Heart right ventricle (tissue), 16 donors: ENCODE measurements around the gene CEBPE. TPM values are rescaled to one million over a fixed set of nuclear protein-coding genes. Genes with fewer than 3 reads are reported as not detected.

Experiments
- ATAC-seq, 8 donors: fragments of 200-7000 bp; cut with Tn5 transposase; one replicate each; pipeline ENCODE4 v1.9.1; 2020; ENCODE audit warnings: mild to moderate bottlenecking in 8 of 8, moderate library complexity in 8 of 8, moderate number of reproducible peaks in 1 of 8
- DNase-seq, 2 donors: peaks; one replicate each; pipeline ENCODE4 v3.0.0-alpha.2; 2020
- H3K27ac ChIP-seq, 10 donors: fragments of 200-600 bp; sonication (generic) in 2 of 10; one replicate each; pipeline versions ENCODE4 v1.5.0 to v1.8.0; 2020 to 2022; ENCODE audit warnings: mild to moderate bottlenecking in 3 of 10
- H3K27me3 ChIP-seq, 7 donors: fragments of 200-600 bp; one replicate each; pipeline ENCODE4 v1.8.0; 2021 to 2022; ENCODE audit warnings: mild to moderate bottlenecking in 2 of 7
- H3K36me3 ChIP-seq, 9 donors: fragments of 200-600 bp; sonication (generic) in 1 of 9; one replicate each; pipeline versions ENCODE4 v1.5.0 to v1.8.0; 2020 to 2022; ENCODE audit warnings: mild to moderate bottlenecking in 2 of 9
- H3K4me1 ChIP-seq, 9 donors: fragments of 200-600 bp; sonication (generic) in 1 of 9; one replicate each; pipeline versions ENCODE4 v1.5.0 to v1.8.0; 2020 to 2022; ENCODE audit warnings: mild to moderate bottlenecking in 4 of 9
- H3K4me3 ChIP-seq, 10 donors: fragments of 200-600 bp; sonication (generic) in 2 of 10; one replicate each; pipeline versions ENCODE4 v1.5.0 to v1.8.0; 2020 to 2022; ENCODE audit warnings: mild to moderate bottlenecking in 7 of 10, moderate library complexity in 2 of 10
- H3K9me3 ChIP-seq, 11 donors: fragments of 200-600 bp in 10 of 11; sonication (generic) in 2 of 11; one replicate each; pipeline versions ENCODE4 v1.5.0 to v1.8.0; 2013 to 2022; ENCODE audit warnings: mild to moderate bottlenecking in 2 of 11, control low read depth in 1 of 11, moderate library complexity in 1 of 11
- CTCF ChIP-seq, 9 donors: fragments of 200-600 bp; sonication (generic) in 2 of 9; IDR thresholded peaks; one replicate each; pipeline versions ENCODE4 v1.5.0 to v1.8.0; 2021 to 2022; ENCODE audit warnings: antibody characterized with exemption in 9 of 9, mild to moderate bottlenecking in 5 of 9, moderate library complexity in 1 of 9
- WGBS, 2 donors: extraction: QIAGEN DNeasy Blood & Tissue Kit; methylation state at CpG; one replicate each; pipeline ENCODE4 v1.1.7; 2013; ENCODE audit warnings: inconsistent platforms in 1 of 2; 5-methylcytosine and 5-hydroxymethylcytosine counted together
- intact Hi-C, 10 donors: fragments of 100-400 bp; cut with DNase I; formaldehyde crosslinking; loops; one replicate each; pipeline versions ENCODE4 v1.11.1 to v1.14.2; 2022
- polyA plus RNA-seq, 2 donors: library from polyadenylated mRNA; stranded (reverse); fragments of 200-250 nt; gene quantifications; one replicate each; pipeline ENCODE4 v1.2.3, GENCODE V29; 2013
- total RNA-seq, 10 donors: library from RNA; stranded (reverse); fragmentation: NEBNext Ultra II Directional in 3 of 10; extraction: Animal tissue kit (Norgen Biotek cat#: 25700) in 3 of 10; gene quantifications; one replicate each; pipeline versions ENCODE4 v1.2.1 to v1.2.4, GENCODE V29; 2021 to 2023
- donor health status: Arrhythmogenic right ventricular cardiomyopathy.
- donor health status: ischemic (EF 13 %, LVEDD 7.1; RV severe dilation, severe dysfunction).
- donor health status: healthy with polysubstance abuse.
- donor health status: DM: no; HTN: yes; CAD: no.
- donor health status: DM: no; HTN: no; CAD: no.
- donor health status: ischemic (EF 25% LVEDD 6.9; RV normal size, moderate dysfunction).
- donor health status: ischemic (EF 25% LVEDD 5.7; RV mildly dilated, moderate dysfunction).
- donor health status: healthy.
- donor health status: DM: yes; HTN: yes; CAD: no.
- donor health status: Ischemic cardiomyopathy.
- donor health status: ischemic (EF 35%, LVEDD 5.7; RV mildly dilated, moderate dysfunction).
- donor health status: nonischemic (EF 11% LVEDD 7.7; RV severe dilation, severe dysfunction).
- donor health status: DM: yes; HTN: yes; CAD: no.
- donor health status: PGD.
- donor health status: ischemic (EF 29% LVEDD 5.4; RV normal size, mild dysfunction).
- donor health status: nonischemic (EF 23%, LVEDD 6.1; RV moderate dilation, normal function).

Gene CEBPE
- total and polyA plus RNA-seq, 12 donors = 0.07 to 0.53 TPM; not detected in 10

GRCh38 chr14:23080474-23080873 is 38.6 kb downstream of the CEBPE start:
- peak overlapping the region in 1 of 10 donors; percentile 82 for H3K27ac ChIP-seq
- DNase-seq = no peak
- intact Hi-C loops = no loop called here
- ATAC-seq = no peak
- peaks cover 0 to 48% (median 14%) of the 10 kb centered on the region in 9 donors for H3K4me1 ChIP-seq
- no peak for TF ChIP-seq CTCF (IDR thresholded peaks at IDR 0.05)
- H3K27me3 ChIP-seq = no peaks in the 10 kb centered on the region
- no peak overlapping the region for H3K4me3 ChIP-seq
- H3K9me3 ChIP-seq = no peaks in the 10 kb centered on the region
- peaks cover 0 to 100% (median 88%) of the 10 kb centered on the region in 9 donors for H3K36me3 ChIP-seq
- 83 to 100% methylated on average over 1 of the region's 1 CpG for WGBS, 2 donors

GRCh38 chr14:23079716-23080115 is 39.3 kb downstream of the CEBPE start:
- Histone ChIP-seq H3K4me3 (no peak overlapping the region), H3K27ac (peak overlapping the region in 1 of 10 donors; percentile 82), H3K4me1 (peaks cover 0 to 42% (median 14%) of the 10 kb centered on the region in 9 donors), H3K27me3 (no peaks in the 10 kb centered on the region), H3K9me3 (no peaks in the 10 kb centered on the region), H3K36me3 (peaks cover 0 to 100% (median 89%) of the 10 kb centered on the region in 9 donors)
- DNase-seq (no peak), ATAC-seq (no peak)
- 82 to 89% methylated on average over 2 of the region's 2 CpGs for WGBS, 2 donors
- TF ChIP-seq CTCF (IDR thresholded peaks at IDR 0.05) = no peak
- intact Hi-C loops = no loop called here

GRCh38 chr14:23078692-23079116 is 40.4 kb downstream of the CEBPE start:
- Histone ChIP-seq H3K27me3 (no peaks in the 10 kb centered on the region), H3K9me3 (no peaks in the 10 kb centered on the region), H3K27ac (peak overlapping the region in 3 of 10 donors; percentile 42 to 82 (median 59)), H3K4me3 (no peak overlapping the region), H3K36me3 (peaks cover 0 to 100% (median 87%) of the 10 kb centered on the region in 9 donors), H3K4me1 (peaks cover 0 to 42% (median 14%) of the 10 kb centered on the region in 9 donors)
- TF ChIP-seq CTCF (IDR thresholded peaks at IDR 0.05) = peak in 1 of 9 donors; percentile 12
- intact Hi-C loops = no loop called here
- ATAC-seq (peak in 7 of 8 donors; percentile 65 to 96 (median 77)), DNase-seq (no peak)
- 32 to 33% methylated on average over 2 of the region's 2 CpGs for WGBS, 2 donors

- H3K36me3 ChIP-seq = peaks cover 0 to 100% (median 86%) of the 10 kb centered on the region in 9 donors
- peaks cover 0 to 42% (median 15%) of the 10 kb centered on the region in 9 donors for H3K4me1 ChIP-seq
- peak overlapping the region in 4 of 10 donors; percentile 33 to 82 (median 50) for H3K27ac ChIP-seq
- DNase-seq (no peak), ATAC-seq (no peak)
- no peak overlapping the region for H3K4me3 ChIP-seq
- TF ChIP-seq CTCF (IDR thresholded peaks at IDR 0.05) = no peak
- no peaks in the 10 kb centered on the region for H3K27me3 ChIP-seq
- WGBS, 2 donors = 77 to 80% methylated on average over 5 of the region's 5 CpGs
- intact Hi-C loops = no loop called here
- no peaks in the 10 kb centered on the region for H3K9me3 ChIP-seq
These were observed 41.1 kb downstream of the CEBPE start for GRCh38 chr14:23077962-23078361.
